DND-41 (cell line): ENCODE measurements around the gene TEX44.
"Not testable (repeated sequence)": the region's sequence is repeated elsewhere in the genome, so short reads cannot be mapped to it uniquely, and the experiment has no call there.

Experiments
- ATAC-seq: fragments of 200-7000 bp; cut with Tn5 transposase; 3 replicates; pipeline ENCODE4 v1.9.1; 2021; ENCODE audit warnings: low read depth; ENCODE audit not compliant: insufficient read depth
- DNase-seq: peaks from one replicate; pipeline ENCODE4 v3.0.0-alpha.2; 2020
- H2AFZ ChIP-seq: 2 replicates; pipeline ENCODE4 v1.6.0; 2012; ENCODE audit warnings: low read depth, low read length
- H3K27ac ChIP-seq: 2 replicates; pipeline ENCODE4 v1.5.1; 2012; ENCODE audit warnings: low read length, inconsistent platforms
- H3K27me3 ChIP-seq: fragments of 200-600 bp; sonication (generic); 2 replicates; pipeline ENCODE4 v1.6.0; 2012; ENCODE audit warnings: low read length, mild to moderate bottlenecking, inconsistent platforms; ENCODE audit not compliant: insufficient read depth, poor library complexity
- H3K36me3 ChIP-seq: 2 replicates; pipeline ENCODE4 v1.5.1; 2012; ENCODE audit warnings: low read length, inconsistent platforms; ENCODE audit not compliant: insufficient read depth
- H3K4me1 ChIP-seq: 2 replicates; pipeline ENCODE4 v1.5.1; 2012; ENCODE audit warnings: mild to moderate bottlenecking, low read length; ENCODE audit not compliant: insufficient read depth
- H3K4me2 ChIP-seq: 2 replicates; pipeline ENCODE4 v1.6.0; 2012; ENCODE audit warnings: mild to moderate bottlenecking, moderate library complexity, low read length, inconsistent platforms; ENCODE audit not compliant: insufficient read depth
- H3K4me3 ChIP-seq, 2 experiments: fragments of 200-600 bp in 1 of 2; shearing (Covaris generic) in 1 of 2; 2 replicates each; pipeline ENCODE4 v1.5.1; 2012 to 2016; ENCODE audit warnings: inconsistent platforms in 2 of 2, low read length in 2 of 2, mild to moderate bottlenecking in 2 of 2, low read depth in 1 of 2, moderate library complexity in 1 of 2
- H3K79me2 ChIP-seq: 2 replicates; pipeline ENCODE4 v1.6.0; 2012; ENCODE audit warnings: low read length, inconsistent platforms; ENCODE audit not compliant: insufficient read depth
- H3K9ac ChIP-seq: 2 replicates; pipeline ENCODE4 v1.6.0; 2012; ENCODE audit warnings: low read depth, mild to moderate bottlenecking, inconsistent platforms, low read length, moderate library complexity
- H3K9me3 ChIP-seq: 2 replicates; pipeline ENCODE4 v1.5.1; 2012; ENCODE audit warnings: low read length, moderate library complexity, mild to moderate bottlenecking, inconsistent platforms; ENCODE audit not compliant: insufficient read depth, severe bottlenecking
- H4K20me1 ChIP-seq: 2 replicates; pipeline ENCODE4 v1.6.0; 2012; ENCODE audit warnings: low read length; ENCODE audit not compliant: insufficient read depth
- EZH2 ChIP-seq: IDR thresholded peaks from 3 replicates; pipeline ENCODE4 v1.6.1; 2012; ENCODE audit warnings: borderline replicate concordance, low read depth, mild to moderate bottlenecking, moderate library complexity, low read length, inconsistent platforms; ENCODE audit not compliant: severe bottlenecking
- TF ChIP-seq, protein P1 (sequence below): IDR thresholded peaks from 2 replicates; pipeline ENCODE4 v1.5.1; 2012; ENCODE audit warnings: borderline replicate concordance, low read length, moderate library complexity, mild to moderate bottlenecking; ENCODE audit not compliant: poor library complexity, severe bottlenecking; ENCODE audit errors: extremely low read depth

Gene TEX44

DNA sequence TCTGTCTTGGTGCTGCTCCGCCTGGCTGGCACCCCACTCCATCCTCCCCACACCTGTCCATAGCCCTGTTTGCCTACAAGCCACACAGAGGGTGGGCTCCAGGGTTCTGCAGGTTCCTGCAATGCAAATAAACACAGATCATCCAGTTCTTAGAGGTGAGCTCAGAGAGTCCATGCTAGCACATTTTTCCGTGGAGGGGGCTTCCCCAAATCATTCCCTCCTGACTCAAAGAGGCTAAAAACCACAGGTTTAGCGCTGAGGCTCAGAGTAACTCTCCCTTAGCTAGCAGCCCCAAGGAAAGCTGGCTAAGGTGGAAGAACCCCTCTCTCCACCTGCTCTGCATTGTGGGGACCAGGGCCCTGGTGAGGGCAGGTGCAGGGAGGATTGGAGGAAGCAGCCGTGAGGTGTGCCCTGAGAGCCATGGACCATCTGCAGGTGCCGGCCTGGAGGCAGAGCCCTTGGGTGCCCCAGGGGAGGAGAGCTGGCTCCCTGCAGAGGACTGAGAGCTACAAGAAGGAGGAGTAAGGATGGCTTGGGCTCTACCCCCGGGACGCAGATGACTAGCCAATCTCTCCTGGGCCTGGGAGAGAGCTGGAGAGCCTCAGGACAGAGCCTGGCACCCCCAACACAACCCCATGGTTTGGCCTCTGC lies 23.8 kb upstream of the TEX44 start:
- no peak overlapping the region for H3K27ac ChIP-seq
- no peak for TF ChIP-seq EZH2
- TF ChIP-seq, protein P1, sequence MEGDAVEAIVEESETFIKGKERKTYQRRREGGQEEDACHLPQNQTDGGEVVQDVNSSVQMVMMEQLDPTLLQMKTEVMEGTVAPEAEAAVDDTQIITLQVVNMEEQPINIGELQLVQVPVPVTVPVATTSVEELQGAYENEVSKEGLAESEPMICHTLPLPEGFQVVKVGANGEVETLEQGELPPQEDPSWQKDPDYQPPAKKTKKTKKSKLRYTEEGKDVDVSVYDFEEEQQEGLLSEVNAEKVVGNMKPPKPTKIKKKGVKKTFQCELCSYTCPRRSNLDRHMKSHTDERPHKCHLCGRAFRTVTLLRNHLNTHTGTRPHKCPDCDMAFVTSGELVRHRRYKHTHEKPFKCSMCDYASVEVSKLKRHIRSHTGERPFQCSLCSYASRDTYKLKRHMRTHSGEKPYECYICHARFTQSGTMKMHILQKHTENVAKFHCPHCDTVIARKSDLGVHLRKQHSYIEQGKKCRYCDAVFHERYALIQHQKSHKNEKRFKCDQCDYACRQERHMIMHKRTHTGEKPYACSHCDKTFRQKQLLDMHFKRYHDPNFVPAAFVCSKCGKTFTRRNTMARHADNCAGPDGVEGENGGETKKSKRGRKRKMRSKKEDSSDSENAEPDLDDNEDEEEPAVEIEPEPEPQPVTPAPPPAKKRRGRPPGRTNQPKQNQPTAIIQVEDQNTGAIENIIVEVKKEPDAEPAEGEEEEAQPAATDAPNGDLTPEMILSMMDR, result no peak

DNA sequence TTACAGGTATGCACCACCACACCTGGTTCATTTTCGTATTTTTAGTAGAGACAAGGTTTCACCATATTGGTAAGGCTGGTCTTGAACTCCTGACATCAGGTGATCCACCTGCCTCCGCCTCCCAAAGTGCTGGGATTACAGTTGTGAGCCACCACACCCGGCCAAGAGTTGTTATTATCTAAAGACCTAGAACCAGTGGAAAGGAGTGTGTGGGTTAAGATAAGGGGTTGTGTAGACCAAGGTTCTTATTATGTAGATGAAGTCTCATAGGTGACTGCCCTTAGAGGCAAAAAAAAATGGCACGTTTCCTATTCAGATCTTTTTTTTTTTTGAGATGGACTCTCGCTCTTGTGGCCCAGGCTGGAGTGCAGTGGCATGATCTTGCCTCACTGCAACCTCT lies 21.7 kb upstream of the TEX44 start:
- H3K9ac ChIP-seq, H3K27me3 ChIP-seq, H4K20me1 ChIP-seq, ATAC-seq, H2AFZ ChIP-seq, H3K36me3 ChIP-seq, H3K4me3 ChIP-seq, H3K4me1 ChIP-seq, H3K4me2 ChIP-seq, H3K9me3 ChIP-seq, H3K27ac ChIP-seq, H3K79me2 ChIP-seq, DNase-seq: not testable (repeated sequence)

More for the DNA sequence above, 23.8 kb upstream of the TEX44 start:
- H3K4me3 ChIP-seq, result no peak overlapping the region
- no peaks in the 10 kb centered on the region for H3K36me3 ChIP-seq
- no peaks in the 10 kb centered on the region for H3K4me1 ChIP-seq
- H4K20me1 ChIP-seq, result no peaks in the 10 kb centered on the region
- H3K9me3 ChIP-seq, result no peaks in the 10 kb centered on the region
- no peak overlapping the region for H3K4me2 ChIP-seq
- H3K27me3 ChIP-seq, result no peaks in the 10 kb centered on the region
- H3K9ac ChIP-seq, result no peak overlapping the region
- DNase-seq (no peak), ATAC-seq (no peak)
- no peaks in the 10 kb centered on the region for H3K79me2 ChIP-seq
- no peak overlapping the region for H2AFZ ChIP-seq

DNA sequence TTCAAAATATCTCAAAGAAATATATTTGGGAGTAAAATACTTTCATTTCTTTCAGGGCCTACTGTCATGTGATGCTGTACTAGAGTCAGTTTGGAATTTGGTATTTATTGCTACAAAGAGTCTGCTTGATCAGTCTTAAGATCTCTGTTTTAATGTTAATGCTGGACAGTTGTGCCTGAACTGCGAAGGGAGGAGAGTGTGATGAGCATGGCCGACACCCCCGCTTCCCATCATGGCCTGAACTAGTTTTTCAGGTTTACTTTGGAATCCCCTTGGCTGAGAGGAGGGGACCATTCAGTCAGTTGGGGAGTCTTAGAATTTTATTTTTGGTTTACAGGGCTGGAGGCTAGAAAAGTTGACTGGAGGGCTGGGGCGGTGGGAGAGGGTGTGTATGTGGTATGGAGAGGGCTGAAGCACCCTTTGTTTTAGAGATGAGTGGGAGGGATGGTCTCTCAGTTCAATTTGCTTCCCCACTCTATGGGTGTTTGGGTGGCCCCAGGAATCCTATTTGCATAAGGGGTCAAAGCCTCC lies 20.9 kb upstream of the TEX44 start:
- H3K9me3 ChIP-seq, result no peaks in the 10 kb centered on the region
- no peaks in the 10 kb centered on the region for H4K20me1 ChIP-seq
- H3K79me2 ChIP-seq, result no peaks in the 10 kb centered on the region
- H3K9ac ChIP-seq, result no peak overlapping the region
- H3K4me2 ChIP-seq, result no peak overlapping the region
- DNase-seq (no peak), ATAC-seq (no peak)
- no peak overlapping the region for H3K4me3 ChIP-seq
- TF ChIP-seq EZH2, result no peak
- TF ChIP-seq, protein P1, result no peak
- H3K36me3 ChIP-seq, result no peaks in the 10 kb centered on the region
- H3K27ac ChIP-seq, result no peak overlapping the region
- no peaks in the 10 kb centered on the region for H3K4me1 ChIP-seq
- no peak overlapping the region for H2AFZ ChIP-seq
- H3K27me3 ChIP-seq, result no peaks in the 10 kb centered on the region

DNA sequence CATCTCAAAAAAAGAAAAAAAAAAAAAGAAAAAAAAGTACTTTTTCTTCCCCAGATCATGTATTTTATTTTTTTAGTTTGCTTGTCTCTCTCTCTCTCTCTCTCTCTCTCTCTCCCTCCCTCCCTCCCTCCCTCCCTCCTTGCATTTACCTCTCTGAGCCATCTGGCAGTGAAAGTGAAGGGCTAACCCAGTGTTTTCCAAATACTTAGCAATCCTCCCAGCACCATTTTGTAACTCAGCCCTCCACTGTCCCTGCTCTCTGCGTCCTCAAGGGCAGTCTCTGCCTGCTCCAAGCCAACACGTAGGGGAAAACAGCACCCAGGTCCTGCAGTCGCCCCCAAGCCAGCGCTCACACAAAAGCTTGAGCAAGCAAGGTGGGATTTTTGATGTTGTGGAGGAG lies 19.6 kb upstream of the TEX44 start:
- H3K4me2 ChIP-seq, result no peak overlapping the region
- no peaks in the 10 kb centered on the region for H3K4me1 ChIP-seq

More for the DNA sequence above, 19.6 kb upstream of the TEX44 start:
- TF ChIP-seq, protein P1, result no peak
- no peak for TF ChIP-seq EZH2
- no peak overlapping the region for H2AFZ ChIP-seq
- H4K20me1 ChIP-seq, result no peaks in the 10 kb centered on the region
- ATAC-seq (no peak), DNase-seq (no peak)
- no peak overlapping the region for H3K27ac ChIP-seq
- no peaks in the 10 kb centered on the region for H3K27me3 ChIP-seq
- no peaks in the 10 kb centered on the region for H3K36me3 ChIP-seq
- H3K4me3 ChIP-seq, result no peak overlapping the region
- H3K9me3 ChIP-seq, result no peaks in the 10 kb centered on the region
- no peak overlapping the region for H3K9ac ChIP-seq
- no peaks in the 10 kb centered on the region for H3K79me2 ChIP-seq
